ENCODE results near the gene TMPRSS2.

- TF ChIP-seq CTCF (IDR thresholded peaks at IDR 0.05; ENCODE audit: insufficient read depth, low read depth, low read length): no peak
- no peak for TF ChIP-seq EZH2 (IDR thresholded peaks at IDR 0.05; ENCODE audit: insufficient read depth, low read length)
Observed at GRCh38 chr21:41437729-41438128, 70.2 kb downstream of the TMPRSS2 start.
